BE2C (cell line): ENCODE data around the gene MMADHC.

Source experiments
- DNase-seq: peaks from one replicate; pipeline ENCODE4 v3.0.0-alpha.2; 2020
- H3K27me3 ChIP-seq: fragments of 250-450 bp; sonication (Bioruptor Pico); 2 replicates; pipeline ENCODE4 v1.5.1; 2020; ENCODE audit warnings: mild to moderate bottlenecking
- H3K36me3 ChIP-seq: fragments of 250-450 bp; sonication (Bioruptor Pico); 2 replicates; pipeline ENCODE4 v1.5.1; 2020; ENCODE audit warnings: mild to moderate bottlenecking
- H3K4me1 ChIP-seq: fragments of 250-450 bp; sonication (Bioruptor Pico); 2 replicates; pipeline ENCODE4 v1.5.1; 2020
- H3K4me3 ChIP-seq: 2 replicates; pipeline ENCODE4 v1.5.1; 2011; ENCODE audit warnings: low read depth, low read length
- H3K9me3 ChIP-seq: fragments of 250-450 bp; sonication (Bioruptor Pico); 2 replicates; pipeline ENCODE4 v1.5.1; 2020
- TF ChIP-seq, protein P1 (sequence below): IDR thresholded peaks from 2 replicates; pipeline ENCODE4 v1.5.1; 2012; ENCODE audit warnings: mild to moderate bottlenecking, low read depth, low read length

The MMADHC gene

DNA sequence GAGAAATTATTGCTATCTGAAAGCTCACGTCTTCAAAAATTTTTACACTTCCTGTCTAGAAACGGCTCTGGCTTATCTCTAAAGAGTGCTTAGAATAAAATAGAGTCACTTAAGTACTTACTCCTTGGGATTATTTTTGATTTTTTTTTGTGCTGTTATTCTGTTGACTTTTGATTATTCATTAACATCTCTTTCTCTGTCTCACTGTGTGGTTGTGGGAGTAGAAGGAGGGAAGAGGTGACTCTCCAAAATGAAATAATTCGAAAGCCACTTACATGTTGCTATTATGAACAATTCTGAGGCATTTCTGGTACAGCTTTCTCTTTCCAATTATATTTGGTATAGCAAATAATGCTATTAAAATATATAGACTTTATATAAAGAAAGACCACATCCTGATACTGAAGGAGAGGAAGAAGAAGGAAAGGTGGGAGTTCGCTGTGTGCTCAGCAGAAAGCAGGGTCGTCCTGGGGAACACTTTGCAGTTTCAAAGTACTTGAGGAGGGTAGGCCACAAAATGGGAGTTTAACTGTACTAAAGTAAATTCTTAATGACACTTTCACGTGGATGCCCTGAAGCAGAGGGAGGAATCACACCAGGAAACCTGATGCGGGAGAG is 9.6 kb upstream of the MMADHC start:
- peak overlapping the region; percentile 60; the same call in 1 of the 2 replicates for H3K4me3 ChIP-seq
- TF ChIP-seq, protein P1, sequence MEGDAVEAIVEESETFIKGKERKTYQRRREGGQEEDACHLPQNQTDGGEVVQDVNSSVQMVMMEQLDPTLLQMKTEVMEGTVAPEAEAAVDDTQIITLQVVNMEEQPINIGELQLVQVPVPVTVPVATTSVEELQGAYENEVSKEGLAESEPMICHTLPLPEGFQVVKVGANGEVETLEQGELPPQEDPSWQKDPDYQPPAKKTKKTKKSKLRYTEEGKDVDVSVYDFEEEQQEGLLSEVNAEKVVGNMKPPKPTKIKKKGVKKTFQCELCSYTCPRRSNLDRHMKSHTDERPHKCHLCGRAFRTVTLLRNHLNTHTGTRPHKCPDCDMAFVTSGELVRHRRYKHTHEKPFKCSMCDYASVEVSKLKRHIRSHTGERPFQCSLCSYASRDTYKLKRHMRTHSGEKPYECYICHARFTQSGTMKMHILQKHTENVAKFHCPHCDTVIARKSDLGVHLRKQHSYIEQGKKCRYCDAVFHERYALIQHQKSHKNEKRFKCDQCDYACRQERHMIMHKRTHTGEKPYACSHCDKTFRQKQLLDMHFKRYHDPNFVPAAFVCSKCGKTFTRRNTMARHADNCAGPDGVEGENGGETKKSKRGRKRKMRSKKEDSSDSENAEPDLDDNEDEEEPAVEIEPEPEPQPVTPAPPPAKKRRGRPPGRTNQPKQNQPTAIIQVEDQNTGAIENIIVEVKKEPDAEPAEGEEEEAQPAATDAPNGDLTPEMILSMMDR, result no peak
- H3K4me1 ChIP-seq, result no peaks in the 10 kb centered on the region
- H3K36me3 ChIP-seq, result no peaks in the 10 kb centered on the region
- H3K9me3 ChIP-seq, result no peaks in the 10 kb centered on the region
- DNase-seq, result no peak
- no peaks in the 10 kb centered on the region for H3K27me3 ChIP-seq

DNA sequence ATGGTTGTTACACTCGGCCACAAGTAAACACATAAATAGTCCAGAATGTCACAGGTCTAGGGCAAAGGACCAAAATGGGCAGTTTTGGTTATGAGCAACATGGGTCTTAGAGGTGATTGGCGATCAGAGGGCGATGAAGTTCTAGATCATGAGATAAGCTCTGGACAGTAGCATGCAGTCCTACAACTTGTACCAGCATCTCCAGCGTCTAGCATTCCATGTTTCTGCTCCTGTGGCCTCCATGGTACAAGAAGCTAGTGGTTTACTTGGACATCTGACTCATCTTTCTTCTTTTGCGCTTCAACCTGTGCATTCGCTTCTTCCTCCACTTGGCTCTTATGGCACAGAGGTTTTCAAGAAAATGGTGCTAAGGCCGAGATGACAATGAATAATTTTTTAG is 8.9 kb upstream of the MMADHC start:
- no peaks in the 10 kb centered on the region for H3K9me3 ChIP-seq
- TF ChIP-seq, protein P1, result no peak
- H3K4me1 ChIP-seq, result no peaks in the 10 kb centered on the region
- no peak for DNase-seq
- H3K4me3 ChIP-seq, result no peak overlapping the region
- H3K36me3 ChIP-seq, result no peaks in the 10 kb centered on the region
- H3K27me3 ChIP-seq, result no peaks in the 10 kb centered on the region

GRCh38 chr2:149595056-149595963 is 7.7 kb upstream of the MMADHC start:
- TF ChIP-seq, protein P1, result peak; percentile 15; the same call in 1 of the 2 replicates
- Histone ChIP-seq H3K4me1 (no peaks in the 10 kb centered on the region), H3K4me3 (no peak overlapping the region), H3K36me3 (no peaks in the 10 kb centered on the region), H3K9me3 (no peaks in the 10 kb centered on the region), H3K27me3 (no peaks in the 10 kb centered on the region)
- DNase-seq, result no peak

- Histone ChIP-seq H3K4me1 (no peaks in the 10 kb centered on the region), H3K36me3 (no peaks in the 10 kb centered on the region), H3K9me3 (no peaks in the 10 kb centered on the region), H3K27me3 (no peaks in the 10 kb centered on the region), H3K4me3 (no peak overlapping the region)
- TF ChIP-seq, protein P1, result no peak
- no peak for DNase-seq
Measured at GRCh38 chr2:149594411-149594810, 6.8 kb upstream of the MMADHC start.

DNA sequence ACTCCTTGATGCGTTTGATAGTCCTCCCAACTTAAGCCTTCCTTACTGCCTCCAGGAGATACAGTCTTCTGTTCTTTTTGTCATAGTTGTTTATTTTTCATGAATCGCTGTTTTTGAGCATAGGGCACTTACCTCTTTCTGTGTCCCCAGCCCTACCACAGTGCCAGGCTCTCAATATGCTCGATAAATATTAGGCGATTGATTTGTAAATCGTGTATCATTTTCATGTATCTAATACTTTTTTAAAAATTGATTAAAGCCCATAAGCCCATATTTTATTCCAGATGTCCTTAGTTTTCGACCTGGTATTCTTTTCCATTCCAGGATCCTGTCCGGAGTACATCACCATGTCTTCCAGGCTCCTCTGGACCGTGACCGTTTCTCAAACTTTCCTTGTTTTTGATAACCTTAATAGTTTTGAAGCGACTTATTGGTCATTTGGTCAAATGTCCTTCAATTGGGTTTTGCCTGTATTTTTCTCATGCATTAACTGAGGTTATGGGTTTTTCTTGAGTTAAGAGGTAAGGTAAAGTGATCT is 444 bp upstream of the MMADHC start:
- peak overlapping the region; percentile 79 for H3K4me3 ChIP-seq
- no peaks in the 10 kb centered on the region for H3K36me3 ChIP-seq
- no peaks in the 10 kb centered on the region for H3K27me3 ChIP-seq
- no peak for DNase-seq
- H3K9me3 ChIP-seq, result no peaks in the 10 kb centered on the region
- TF ChIP-seq, protein P1, result no peak
- H3K4me1 ChIP-seq, result no peaks in the 10 kb centered on the region

DNA sequence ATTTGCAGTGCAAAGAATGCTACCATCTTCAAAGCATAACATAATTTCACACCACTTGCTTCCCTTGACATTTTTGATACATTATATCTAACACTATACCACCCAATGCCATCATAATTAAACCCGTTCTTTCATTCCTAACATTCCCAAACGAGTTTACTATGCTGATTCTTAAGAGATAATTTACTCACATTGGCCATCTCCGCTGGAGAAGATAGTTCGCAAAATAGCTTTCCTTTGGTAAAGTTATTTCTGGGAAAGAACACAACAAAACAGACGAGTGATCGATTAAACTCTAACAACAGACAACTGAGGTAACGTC is 716 bp downstream of the MMADHC start:
- H3K36me3 ChIP-seq, result no peaks in the 10 kb centered on the region
- H3K4me1 ChIP-seq, result no peaks in the 10 kb centered on the region
- no peak for DNase-seq
- no peaks in the 10 kb centered on the region for H3K27me3 ChIP-seq
- peak overlapping the region; percentile 79 for H3K4me3 ChIP-seq
- TF ChIP-seq, protein P1, result no peak
- no peaks in the 10 kb centered on the region for H3K9me3 ChIP-seq
